HG02884 (cell line): ENCODE measurements around the gene SENP5.

Experiments
- ATAC-seq: cut with Tn5 transposase; IDR thresholded peaks from one replicate; pipeline ENCODE4 v1.9.1; 2021; ENCODE audit warnings: mild to moderate bottlenecking, moderate library complexity; ENCODE audit not compliant: unreplicated experiment

Gene SENP5

GRCh38 chr3:196966526-196967401 lies 99.0 kb downstream of the SENP5 start:
- ATAC-seq: no peak

GRCh38 chr3:196967412-196968232 lies 99.9 kb downstream of the SENP5 start:
- no peak for ATAC-seq

- peak; percentile 59 for ATAC-seq
Observed at GRCh38 chr3:196968233-196969133, 100.8 kb downstream of the SENP5 start, which contains the start of gene PIGZ. Gene PIGZ, minus strand, starts transcription at chr3:196968833. Its CDS starts 16,802 bp downstream, at chr3:196952031.

GRCh38 chr3:196969134-196969659 lies 101.5 kb downstream of the SENP5 start:
- ATAC-seq: peak; percentile 38

- ATAC-seq: peak; percentile 41
Observed at GRCh38 chr3:196969660-196970546, 102.2 kb downstream of the SENP5 start.

GRCh38 chr3:196970547-196971093 lies 102.9 kb downstream of the SENP5 start:
- no peak for ATAC-seq

GRCh38 chr3:196971094-196971698 lies 103.5 kb downstream of the SENP5 start:
- ATAC-seq: no peak

- ATAC-seq: no peak
Observed at GRCh38 chr3:196974661-196975060, 106.9 kb downstream of the SENP5 start.

- ATAC-seq: no peak
Observed at GRCh38 chr3:196975349-196975748, 107.6 kb downstream of the SENP5 start.

- ATAC-seq: no peak
Observed at GRCh38 chr3:196976941-196977340, 109.2 kb downstream of the SENP5 start.

GRCh38 chr3:196979545-196979944 lies 111.8 kb downstream of the SENP5 start:
- no peak for ATAC-seq

GRCh38 chr3:196981657-196982056 lies 113.9 kb downstream of the SENP5 start:
- ATAC-seq: no peak

GRCh38 chr3:196983186-196983585 lies 115.5 kb downstream of the SENP5 start:
- no peak for ATAC-seq
